AG04449 (cell line): ENCODE results near the gene CFAP100.
A peak's percentile ranks its signal among the peaks of the same experiment; 100 is the strongest.

Source experiments
- CTCF ChIA-PET: fragments of 350-600 bp; formaldehyde crosslinking; extraction: SDS; loops from one replicate; lab custom pipeline; 2021; ENCODE audit warnings: antibody characterized with exemption; lab: Yijun Ruan, JAX
- POLR2A ChIA-PET: fragments of 400-600, 350-600 bp; formaldehyde crosslinking; extraction: SDS; loops from one replicate; lab custom pipeline; 2020; ENCODE audit warnings: antibody characterized with exemption, inconsistent platforms; lab: Yijun Ruan, JAX
- DNase-seq: peaks from one replicate; pipeline ENCODE4 v3.0.0-alpha.2; 2010; ENCODE audit warnings: low read depth, low spot score
- H3K4me3 ChIP-seq: 2 replicates; pipeline ENCODE4 v1.5.1; 2011; ENCODE audit warnings: low read depth, mild to moderate bottlenecking, control low read depth, low read length
- CTCF ChIP-seq: IDR thresholded peaks from one replicate; pipeline ENCODE4 v1.5.1; 2011; ENCODE audit warnings: mild to moderate bottlenecking, moderate library complexity, low read length, control low read depth, inconsistent platforms; ENCODE audit not compliant: insufficient read depth; ENCODE audit errors: missing control alignments

CFAP100 gene

GRCh38 chr3:126468028-126468891 is 73.6 kb downstream of the CFAP100 start:
- H3K4me3 ChIP-seq = no peak overlapping the region
- no peak for DNase-seq
- no peak for TF ChIP-seq CTCF
- CTCF ChIA-PET = no interaction called here
- POLR2A ChIA-PET = no interaction called here

DNA sequence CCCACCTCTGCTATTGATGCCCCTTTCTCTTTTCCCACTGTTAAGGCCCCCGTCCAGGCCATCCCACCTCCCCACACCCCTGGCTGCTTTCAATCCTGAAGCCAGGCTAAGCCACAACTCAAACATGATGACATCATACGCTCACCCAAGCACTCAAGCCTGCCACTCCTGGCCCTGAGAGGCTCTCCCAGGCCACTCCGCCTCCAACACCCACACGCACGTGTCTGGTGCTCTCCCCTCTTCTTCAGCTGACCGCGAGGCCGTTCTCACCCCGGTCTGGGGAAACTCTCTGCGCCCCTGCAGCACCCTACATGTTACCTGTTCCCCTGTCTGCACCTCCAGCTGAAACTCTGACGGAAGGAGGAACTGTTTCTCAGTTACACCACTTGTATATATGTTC is 74.8 kb downstream of the CFAP100 start:
- DNase-seq = no peak
- ChIA-PET POLR2A (no interaction called here), CTCF (interaction anchor here (1.8 to 2.6 kb wide), 2 partner anchors 22 to 1079 kb away, joined by 4 to 7 read pairs; no protein-coding TSS in a partner anchor)
- no peak for TF ChIP-seq CTCF
- H3K4me3 ChIP-seq = no peak overlapping the region

DNA sequence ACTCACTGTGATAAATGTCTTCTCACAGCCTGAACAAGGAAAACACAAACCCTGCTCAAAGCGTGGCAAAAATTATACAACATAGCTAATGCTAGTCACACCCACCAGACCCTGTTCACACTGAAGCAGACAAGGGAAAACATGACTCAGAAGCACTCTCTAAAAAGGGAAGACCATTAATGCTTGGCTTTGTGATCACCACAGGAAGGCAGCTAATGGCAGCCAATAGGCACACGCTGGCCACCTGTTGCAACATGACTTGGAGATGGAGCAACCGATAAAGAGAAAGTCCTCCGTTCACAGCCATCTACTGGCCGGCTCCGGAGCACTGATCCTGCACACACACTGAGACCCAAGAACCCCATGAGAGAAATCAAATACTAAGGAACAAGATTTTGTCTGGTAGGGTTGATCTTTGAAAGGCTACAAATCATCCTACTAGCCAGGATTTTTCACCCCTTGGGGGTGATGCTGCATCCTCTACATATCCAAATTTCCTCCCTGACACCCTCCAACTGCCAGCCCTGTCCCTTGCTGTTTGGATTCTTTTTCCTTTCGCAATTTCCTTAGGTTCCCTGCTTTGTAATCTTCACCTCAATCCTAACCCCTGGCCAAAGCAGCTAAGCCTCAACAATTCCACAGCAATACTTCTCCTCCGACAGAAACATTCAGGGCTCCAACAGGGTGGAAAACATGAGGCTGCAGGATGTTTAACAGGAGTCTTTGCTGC is 77.7 kb downstream of the CFAP100 start:
- ChIA-PET POLR2A (no interaction called here), CTCF (interaction anchor here (0.8 to 2.7 kb wide), 8 partner anchors 11 to 340 kb away, joined by 3 to 11 read pairs (median 5); no protein-coding TSS in a partner anchor)
- peak; percentile 42 for DNase-seq
- TF ChIP-seq CTCF = no peak
- peak overlapping the region; percentile 6; the same call in 1 of the 2 replicates for H3K4me3 ChIP-seq

DNA sequence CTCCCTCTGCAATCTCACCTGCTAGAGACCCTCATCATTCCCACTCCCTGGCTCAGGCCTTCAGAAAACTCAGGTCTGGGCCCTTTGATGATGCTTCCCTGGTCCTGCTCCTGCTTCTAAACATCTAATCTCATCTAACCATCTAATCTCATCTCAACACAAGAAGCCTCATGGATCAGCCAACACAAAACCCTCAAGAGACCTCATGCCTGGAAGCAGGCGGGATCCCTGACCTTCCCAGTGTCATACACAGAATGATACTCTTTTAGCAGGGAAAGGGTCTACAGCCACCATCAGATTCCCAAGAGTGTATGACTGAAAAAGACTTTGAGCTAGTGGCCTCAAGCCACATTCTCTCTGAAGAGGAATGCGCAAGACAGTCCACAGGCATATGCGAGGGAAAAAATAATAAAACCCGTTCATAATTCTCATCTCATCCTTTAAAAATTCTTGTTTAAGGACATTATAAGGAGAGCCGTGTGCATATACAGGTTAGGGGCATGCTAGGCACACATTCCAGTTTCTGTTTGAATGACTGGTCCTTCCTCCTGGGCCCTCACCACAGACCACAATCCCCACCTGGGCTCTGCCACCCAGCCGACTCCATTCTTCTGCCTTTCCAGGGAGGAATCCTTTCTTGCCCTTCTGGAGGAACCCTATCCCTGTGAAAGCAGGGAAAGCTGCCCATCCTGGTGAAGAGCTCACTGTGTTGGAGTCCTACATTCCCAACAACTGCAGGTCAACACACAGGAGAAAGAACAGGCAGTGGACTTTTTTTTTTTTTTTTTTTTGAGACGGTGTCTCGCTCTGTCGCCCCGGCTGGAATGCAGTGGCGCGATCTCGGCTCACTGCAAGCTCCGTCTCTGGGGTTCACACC is 78.8 kb downstream of the CFAP100 start:
- ChIA-PET CTCF (interaction anchor here (0.9 to 2.4 kb wide), 4 partner anchors 227 to 341 kb away, joined by 3 to 6 read pairs (median 3); no protein-coding TSS in a partner anchor), POLR2A (no interaction called here)
- DNase-seq = no peak
- peak overlapping the region; percentile 39 for H3K4me3 ChIP-seq
- no peak for TF ChIP-seq CTCF

DNA sequence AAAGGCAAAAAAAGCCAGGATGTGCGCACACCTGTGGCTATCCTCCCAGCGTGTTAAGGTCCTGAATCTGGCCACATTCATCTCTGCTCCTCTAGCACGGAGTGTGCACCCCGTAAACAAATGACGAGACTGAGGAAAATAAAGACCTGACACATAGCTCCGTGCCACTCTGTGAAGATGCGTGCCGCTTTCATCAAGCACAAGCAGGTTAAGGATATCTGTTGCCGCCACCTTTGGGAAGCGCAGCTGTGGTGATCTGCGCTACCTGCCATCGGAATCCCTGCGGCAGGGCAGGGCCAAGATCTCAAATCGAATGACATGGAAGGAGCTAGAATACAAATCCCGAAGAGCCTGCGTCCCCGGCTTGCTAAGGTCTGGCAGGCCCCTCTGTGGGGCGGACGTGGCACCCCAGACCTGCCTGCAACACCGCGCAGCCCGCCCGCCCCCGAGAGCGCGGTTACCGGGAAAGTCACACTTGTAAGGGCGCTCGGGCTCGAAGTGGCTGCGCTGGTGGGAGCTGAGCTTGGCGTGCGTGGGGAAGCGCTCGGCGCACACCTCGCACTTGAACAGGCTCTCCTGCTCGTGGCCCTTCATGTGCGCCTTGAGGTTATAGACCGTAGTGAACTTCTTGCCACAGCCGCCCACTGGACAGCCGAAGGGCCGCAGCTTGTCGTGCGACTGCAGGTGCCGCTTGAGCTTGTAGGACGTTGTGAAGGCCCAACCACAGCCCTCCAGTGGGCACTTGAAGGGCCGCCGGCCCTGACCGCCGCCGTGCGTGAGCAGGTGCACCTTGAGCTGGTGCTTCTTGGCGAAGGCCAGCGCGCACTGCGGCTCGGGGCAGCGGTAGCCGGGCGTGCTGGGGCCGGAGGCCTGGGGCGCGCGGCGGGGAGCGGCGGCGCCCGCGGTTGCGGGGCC is 80.0 kb downstream of the CFAP100 start:
- TF ChIP-seq CTCF = no peak
- ChIA-PET POLR2A (interaction anchor here (0.6 kb wide), 1 partner anchor 148 kb away, joined by 3 read pairs; no protein-coding TSS in a partner anchor), CTCF (interaction anchor here (0.9 to 2.4 kb wide), 9 partner anchors 8 to 342 kb away, joined by 3 to 7 read pairs (median 3); no protein-coding TSS in a partner anchor)
- peak overlapping the region; percentile 75 for H3K4me3 ChIP-seq
- DNase-seq = no peak
